Endodermal cell (in vitro differentiated cells): Measurements from ENCODE around the gene RPL13A. TPM values are rescaled to one million over a fixed set of nuclear protein-coding genes. Genes with fewer than 3 reads are reported as not detected.
A peak's percentile ranks its signal among the peaks of the same experiment; 100 is the strongest.

Source experiments
- DNase-seq: peaks from one replicate; pipeline ENCODE4 v3.0.0-alpha.2; 2017
- H3K27ac ChIP-seq: 2 replicates; pipeline ENCODE4 v1.5.1; 2013; ENCODE audit warnings: mild to moderate bottlenecking, low read depth, low read length, moderate library complexity
- H3K27me3 ChIP-seq: 2 replicates; pipeline ENCODE4 v1.6.1; 2013; ENCODE audit warnings: mild to moderate bottlenecking, low read length, moderate library complexity; ENCODE audit not compliant: insufficient read depth, control insufficient read depth, poor library complexity, severe bottlenecking
- H3K36me3 ChIP-seq: 2 replicates; pipeline ENCODE4 v1.7.0; 2013; ENCODE audit warnings: mild to moderate bottlenecking, low read length, moderate library complexity; ENCODE audit not compliant: control insufficient read depth, insufficient read depth
- H3K4me1 ChIP-seq: one replicate; pipeline ENCODE4 v1.7.0; 2013; ENCODE audit warnings: low read length; ENCODE audit not compliant: control insufficient read depth, insufficient read depth
- H3K4me3 ChIP-seq: 2 replicates; pipeline ENCODE4 v1.5.1; 2013; ENCODE audit warnings: mild to moderate bottlenecking, low read length, moderate library complexity
- H3K9ac ChIP-seq: 2 replicates; pipeline ENCODE4 v1.6.1; 2013; ENCODE audit warnings: mild to moderate bottlenecking, low read length, moderate library complexity; ENCODE audit not compliant: poor library complexity, severe bottlenecking; ENCODE audit errors: extremely low read depth
- H3K9me3 ChIP-seq: 2 replicates; pipeline ENCODE4 v1.6.1; 2013; ENCODE audit warnings: mild to moderate bottlenecking, low read length, moderate library complexity; ENCODE audit not compliant: control insufficient read depth
- H3K27ac Mint-ChIP-seq: 2 replicates; pipeline ENCODE4 v1.8.0; 2020; ENCODE audit warnings: mixed read lengths
- H3K27me3 Mint-ChIP-seq: 2 replicates; pipeline ENCODE4 v1.8.0; 2021; ENCODE audit warnings: mild to moderate bottlenecking, mixed read lengths; ENCODE audit not compliant: insufficient read depth
- H3K36me3 Mint-ChIP-seq: 2 replicates; pipeline ENCODE4 v1.8.0; 2020; ENCODE audit warnings: low read depth, mixed read lengths
- H3K4me1 Mint-ChIP-seq: 2 replicates; pipeline ENCODE4 v1.8.0; 2020; ENCODE audit warnings: mixed read lengths
- H3K4me3 Mint-ChIP-seq: 2 replicates; pipeline ENCODE4 v1.8.0; 2020; ENCODE audit warnings: mild to moderate bottlenecking, moderate library complexity, mixed read lengths
- H3K9me3 Mint-ChIP-seq: 2 replicates; pipeline ENCODE4 v1.8.0; 2020; ENCODE audit warnings: mild to moderate bottlenecking, mixed read lengths
- CTCF ChIP-seq: fragments of 200-600 bp; sonication (generic); conservative IDR thresholded peaks from 2 replicates; pipeline ENCODE4 v1.5.0; 2021; ENCODE audit warnings: antibody characterized with exemption, mild to moderate bottlenecking
- WGBS, 2 experiments: methylation state at CpG; one replicate each; pipeline versions ENCODE4 v1.1.5 to v1.1.7; 2013; ENCODE audit warnings: missing lambda C conversion rate in 2 of 2, mixed read lengths in 1 of 2; ENCODE audit not compliant: insufficient coverage in 1 of 2, insufficient read length in 1 of 2; 5-methylcytosine and 5-hydroxymethylcytosine counted together
- total RNA-seq, 2 donors: library from RNA; stranded (reverse); fragmentation: NEBNext Ultra II Directional in 1 of 2; extraction: Animal tissue kit (Norgen Biotek cat#: 25700) in 1 of 2; gene quantifications; 2 replicates in 1 of 2; 3 replicates in 1 of 2; pipeline ENCODE4 v1.2.1, GENCODE V29; 2021

The RPL13A gene
- total RNA-seq, 2 donors from 2014 or later: 2,434 to 3,023 TPM

GRCh38 chr19:49445997-49446396 lies 41.4 kb upstream of the RPL13A start:
- Mint-ChIP-seq H3K9me3 (no peaks in the 10 kb centered on the region), H3K4me3 (no peak overlapping the region), H3K36me3 (peaks cover 47% of the 10 kb centered on the region), H3K27ac (no peak overlapping the region), H3K4me1 (peaks cover 6% of the 10 kb centered on the region), H3K27me3 (peaks cover 17% of the 10 kb centered on the region)
- H3K27me3 ChIP-seq: peaks cover 17% of the 10 kb centered on the region
- no peak for DNase-seq
- no peaks in the 10 kb centered on the region for H3K9me3 ChIP-seq
- H3K4me3 ChIP-seq: no peak overlapping the region
- 69 to 74% methylated on average over 3 of the region's 3 CpGs for WGBS, 2 experiments
- no peak overlapping the region for H3K27ac ChIP-seq
- H3K4me1 ChIP-seq: no peaks in the 10 kb centered on the region
- TF ChIP-seq CTCF: peak; percentile 25
- H3K9ac ChIP-seq: no peak overlapping the region
- H3K36me3 ChIP-seq: peaks cover 31% of the 10 kb centered on the region

DNA sequence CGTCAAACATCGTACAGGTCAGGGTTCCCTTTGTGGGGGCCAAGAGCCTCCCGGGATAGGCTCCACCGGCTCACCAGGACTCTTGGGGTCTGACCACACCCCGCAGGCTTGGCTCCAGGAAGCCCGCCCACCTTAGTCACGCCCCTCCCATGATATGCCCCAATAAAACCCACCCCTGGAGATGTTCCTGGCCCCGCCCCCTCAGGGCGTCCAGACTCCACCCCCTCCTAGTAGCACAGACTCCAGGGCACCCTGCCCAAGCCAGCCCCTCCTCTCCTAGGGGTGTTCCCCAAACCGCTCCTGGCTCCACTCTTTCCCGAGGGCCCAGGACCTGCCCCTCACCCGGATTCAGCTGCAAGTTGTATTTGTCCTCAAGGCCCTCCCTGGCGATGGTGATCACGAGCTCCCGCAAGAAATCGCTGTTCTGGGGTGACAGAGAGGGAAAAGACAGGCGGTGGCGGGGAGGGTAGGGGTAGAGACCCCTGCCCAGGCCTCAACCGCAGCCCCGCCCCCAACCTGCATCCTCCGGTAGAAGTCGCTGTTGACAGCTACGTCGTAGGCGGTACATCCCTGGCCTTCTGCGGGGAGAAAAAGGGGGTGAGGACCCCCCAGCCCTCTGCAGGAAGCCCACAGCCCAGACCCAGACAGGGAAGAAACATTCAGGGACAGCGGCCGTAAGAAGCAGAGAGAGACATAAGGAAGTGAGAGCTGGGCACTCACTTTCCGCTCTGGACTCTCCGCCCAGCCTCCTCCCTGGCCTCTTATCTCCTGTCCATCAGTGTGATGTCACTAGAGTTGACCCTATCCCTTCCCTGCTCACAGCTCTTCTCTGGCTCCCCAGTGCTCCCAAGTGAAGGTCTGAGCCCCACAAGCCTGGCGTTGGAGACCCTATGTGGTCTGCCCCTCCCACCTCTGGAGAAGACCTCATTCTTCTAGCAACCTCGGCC lies 39.6 kb upstream of the RPL13A start:
- Histone ChIP-seq H3K27me3 (no peaks in the 10 kb centered on the region), H3K9ac (no peak overlapping the region), H3K9me3 (no peaks in the 10 kb centered on the region), H3K27ac (no peak overlapping the region), H3K4me1 (no peaks in the 10 kb centered on the region), H3K36me3 (peaks cover 31% of the 10 kb centered on the region), H3K4me3 (no peak overlapping the region)
- peaks cover 6% of the 10 kb centered on the region for H3K4me1 Mint-ChIP-seq
- peak; percentile 93 for DNase-seq
- 94% methylated on average over 21 to 32 of the region's 32 CpGs for WGBS, 2 experiments
- TF ChIP-seq CTCF: no peak
- no peak overlapping the region for H3K4me3 Mint-ChIP-seq
- H3K27me3 Mint-ChIP-seq: peaks cover 2% of the 10 kb centered on the region
- H3K36me3 Mint-ChIP-seq: peaks cover 47% of the 10 kb centered on the region
- H3K9me3 Mint-ChIP-seq: peaks cover 1% of the 10 kb centered on the region
- H3K27ac Mint-ChIP-seq: no peak overlapping the region

- Mint-ChIP-seq H3K4me3 (no peak overlapping the region), H3K36me3 (peaks cover 47% of the 10 kb centered on the region), H3K4me1 (peaks cover 6% of the 10 kb centered on the region), H3K9me3 (peaks cover 1% of the 10 kb centered on the region), H3K27ac (no peak overlapping the region), H3K27me3 (no peaks in the 10 kb centered on the region)
- H3K27me3 ChIP-seq: no peaks in the 10 kb centered on the region
- H3K4me3 ChIP-seq: no peak overlapping the region
- H3K36me3 ChIP-seq: peaks cover 31% of the 10 kb centered on the region
- no peaks in the 10 kb centered on the region for H3K4me1 ChIP-seq
- DNase-seq: no peak
- H3K9ac ChIP-seq: no peak overlapping the region
- H3K9me3 ChIP-seq: no peaks in the 10 kb centered on the region
- WGBS, 2 experiments: 96 to 99% methylated on average over 6 of the region's 6 CpGs
- H3K27ac ChIP-seq: no peak overlapping the region
- TF ChIP-seq CTCF: no peak
Measured at GRCh38 chr19:49448432-49448786, 39.0 kb upstream of the RPL13A start.
